HepG2 (cell line): ENCODE measurements around the gene YAP1.

Source experiments
- CAMTA2 ChIP-seq: sonication (generic); formaldehyde crosslinking; IDR thresholded peaks from 2 replicates; pipeline ENCODE4 v1.4.0; 2020; ENCODE audit warnings: mild to moderate bottlenecking, missing genetic modification reagents, borderline replicate concordance
- GATAD2A ChIP-seq: IDR thresholded peaks from 2 replicates; pipeline ENCODE4 v1.6.1; 2016
- MYC ChIP-seq: sonication (generic); formaldehyde crosslinking; IDR thresholded peaks from 2 replicates; pipeline ENCODE4 v1.9.0; 2021; ENCODE audit warnings: missing genetic modification reagents, borderline replicate concordance
- TF ChIP-seq, protein P1 (sequence below): sonication (generic); formaldehyde crosslinking; IDR thresholded peaks from 2 replicates; pipeline ENCODE4 v1.5.0; 2020; ENCODE audit warnings: mild to moderate bottlenecking, missing genetic modification reagents, moderate library complexity

DNA sequence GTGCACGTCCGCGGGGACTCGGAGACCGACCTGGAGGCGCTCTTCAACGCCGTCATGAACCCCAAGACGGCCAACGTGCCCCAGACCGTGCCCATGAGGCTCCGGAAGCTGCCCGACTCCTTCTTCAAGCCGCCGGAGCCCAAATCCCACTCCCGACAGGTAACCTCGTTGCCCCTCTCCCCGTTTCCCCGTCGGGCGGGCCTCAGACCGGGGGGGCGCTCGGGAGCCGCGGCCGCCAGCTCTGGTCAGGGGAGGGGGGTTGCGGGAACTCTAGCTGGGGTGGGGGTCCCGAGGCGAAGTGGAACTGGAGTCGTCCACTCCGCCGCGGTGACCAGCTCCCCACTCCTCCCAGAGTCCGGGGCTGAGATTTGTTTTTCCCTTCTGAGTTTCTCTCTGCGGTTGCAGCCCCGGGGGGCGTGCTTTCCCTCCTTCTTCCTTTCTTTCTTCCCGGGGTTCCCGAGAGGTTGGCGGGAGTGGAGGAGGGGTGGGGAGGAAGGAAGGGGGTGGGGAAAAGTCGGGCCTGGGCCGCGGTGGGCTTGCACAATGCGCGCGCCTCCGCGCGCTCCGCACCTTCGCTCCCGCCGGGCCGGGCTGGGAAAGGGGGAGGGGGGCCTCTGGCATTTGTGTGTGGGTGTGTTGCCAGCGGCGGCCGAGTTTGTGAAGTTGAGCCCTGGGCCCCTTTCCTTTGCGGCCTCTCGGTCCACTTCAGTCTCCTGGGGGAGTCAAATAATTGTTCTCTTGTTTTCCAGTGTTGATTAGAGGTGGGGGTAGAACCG lies 952 bp downstream of the YAP1 start:
- TF ChIP-seq CAMTA2 (CRISPR knock-in tag) (no peak), MYC (peak; percentile 77), GATAD2A (CRISPR knock-in tag) (no peak; the same call in 1 of the 2 replicates)
- TF ChIP-seq, protein P1, sequence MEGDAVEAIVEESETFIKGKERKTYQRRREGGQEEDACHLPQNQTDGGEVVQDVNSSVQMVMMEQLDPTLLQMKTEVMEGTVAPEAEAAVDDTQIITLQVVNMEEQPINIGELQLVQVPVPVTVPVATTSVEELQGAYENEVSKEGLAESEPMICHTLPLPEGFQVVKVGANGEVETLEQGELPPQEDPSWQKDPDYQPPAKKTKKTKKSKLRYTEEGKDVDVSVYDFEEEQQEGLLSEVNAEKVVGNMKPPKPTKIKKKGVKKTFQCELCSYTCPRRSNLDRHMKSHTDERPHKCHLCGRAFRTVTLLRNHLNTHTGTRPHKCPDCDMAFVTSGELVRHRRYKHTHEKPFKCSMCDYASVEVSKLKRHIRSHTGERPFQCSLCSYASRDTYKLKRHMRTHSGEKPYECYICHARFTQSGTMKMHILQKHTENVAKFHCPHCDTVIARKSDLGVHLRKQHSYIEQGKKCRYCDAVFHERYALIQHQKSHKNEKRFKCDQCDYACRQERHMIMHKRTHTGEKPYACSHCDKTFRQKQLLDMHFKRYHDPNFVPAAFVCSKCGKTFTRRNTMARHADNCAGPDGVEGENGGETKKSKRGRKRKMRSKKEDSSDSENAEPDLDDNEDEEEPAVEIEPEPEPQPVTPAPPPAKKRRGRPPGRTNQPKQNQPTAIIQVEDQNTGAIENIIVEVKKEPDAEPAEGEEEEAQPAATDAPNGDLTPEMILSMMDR (CRISPR knock-in tag), result peak; percentile 60
